Lung microvascular endothelial cell (primary cell): ENCODE data around the gene CLCNKA. TPM values are rescaled to one million over a fixed set of nuclear protein-coding genes. Genes with fewer than 3 reads are reported as not detected.
"Not testable (repeated sequence)": the region's sequence is repeated elsewhere in the genome, so short reads cannot be mapped to it uniquely, and the experiment has no call there.

Source experiments
- DNase-seq, 2 donors: peaks; one replicate each; pipeline versions ENCODE4 v3.0.0 to v3.0.0-alpha.2; 2010; ENCODE audit warnings: low read depth in 2 of 2
- total RNA-seq: library from RNA; depleted of rRNA; stranded (reverse); fragments of >200 nt; gene quantifications from 2 replicates; pipeline ENCODE4 v1.2.1, GENCODE V29; 2014

The CLCNKA gene
- not detected in 2 replicates for total RNA-seq

- no peak for DNase-seq
These were observed at the start of gene CLCNKA for GRCh38 chr1:16021681-16022080. Gene CLCNKA (plus strand): TSS chr1:16022036. CDS start chr1:16022620, 584 bp downstream.

- no peak for DNase-seq
These were observed 49.4 kb upstream of the CLCNKA start for GRCh38 chr1:15972409-15972808.

GRCh38 chr1:15973772-15974171 is 48.1 kb upstream of the CLCNKA start:
- no peak for DNase-seq

DNA sequence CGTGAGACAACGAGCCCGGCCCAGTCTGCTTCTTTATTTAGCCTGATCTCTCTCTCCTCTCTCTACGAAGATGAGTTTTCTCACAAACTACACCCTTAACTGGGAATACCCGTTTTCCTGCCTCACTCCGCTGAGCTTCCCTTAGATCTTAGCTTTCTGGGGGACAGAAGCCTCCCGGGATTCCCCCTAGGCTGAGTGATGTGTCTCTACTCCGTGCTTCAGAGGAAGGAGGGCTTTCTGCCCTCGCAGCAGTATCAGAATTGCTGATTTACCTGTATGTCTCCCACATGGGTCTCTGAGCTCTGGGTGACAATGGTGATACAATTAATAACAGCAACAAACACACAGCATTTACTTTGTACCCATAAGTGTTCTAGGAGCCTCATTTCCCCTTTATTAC is 47.0 kb upstream of the CLCNKA start:
- DNase-seq, result peak in 1 of 2 donors; percentile 14

- peak; percentile 70 to 81 for DNase-seq
These were observed 46.5 kb upstream of the CLCNKA start for GRCh38 chr1:15975358-15975804.

DNA sequence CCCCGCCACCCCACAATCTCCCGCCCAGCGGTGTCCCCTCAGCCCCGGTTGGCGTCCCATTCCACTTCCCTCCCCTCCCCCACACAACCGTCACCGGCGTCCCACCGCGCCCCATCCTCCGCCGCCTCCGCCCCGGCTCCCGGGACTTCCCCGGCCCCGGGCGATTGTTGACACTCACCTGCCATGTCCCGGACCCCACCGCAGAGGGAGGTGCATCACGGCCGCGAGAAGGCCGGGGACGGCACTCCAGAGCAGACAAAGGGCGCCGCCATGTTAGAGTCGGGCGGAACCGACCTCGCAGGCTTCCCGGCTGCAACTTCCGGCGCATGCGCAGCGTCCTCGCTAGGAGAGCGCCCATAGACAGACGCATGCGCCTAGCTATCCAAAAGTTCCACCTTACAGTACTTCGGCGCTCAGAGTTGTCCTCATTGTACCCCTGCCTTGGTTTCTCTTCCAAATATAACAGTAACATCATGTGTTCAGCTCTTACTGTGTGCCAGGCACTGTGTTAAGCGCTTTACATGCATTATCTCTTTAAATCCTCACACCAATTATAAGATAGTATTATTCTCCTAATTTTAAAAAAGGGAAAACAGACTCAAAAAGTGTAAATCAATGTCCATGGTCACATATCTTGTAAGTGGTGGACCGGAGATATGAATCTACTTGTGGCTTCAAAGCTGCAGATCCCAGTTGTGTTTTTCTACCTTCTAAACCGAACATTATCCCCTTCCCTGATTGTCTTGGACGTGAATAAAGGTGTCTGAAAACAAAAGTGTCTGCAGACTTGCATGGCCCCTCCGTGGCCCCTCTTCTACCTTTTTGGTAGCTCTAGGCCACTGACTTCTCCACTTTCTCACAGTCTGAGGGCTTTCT is 45.8 kb upstream of the CLCNKA start, which contains the start of gene ZBTB17:
ZBTB17 (minus strand) TSS at position 297 of the 876 bp plus-strand sequence. CDS start 27,606 bp downstream, outside the sequence.
- DNase-seq, result peak; percentile 94 to 96

DNA sequence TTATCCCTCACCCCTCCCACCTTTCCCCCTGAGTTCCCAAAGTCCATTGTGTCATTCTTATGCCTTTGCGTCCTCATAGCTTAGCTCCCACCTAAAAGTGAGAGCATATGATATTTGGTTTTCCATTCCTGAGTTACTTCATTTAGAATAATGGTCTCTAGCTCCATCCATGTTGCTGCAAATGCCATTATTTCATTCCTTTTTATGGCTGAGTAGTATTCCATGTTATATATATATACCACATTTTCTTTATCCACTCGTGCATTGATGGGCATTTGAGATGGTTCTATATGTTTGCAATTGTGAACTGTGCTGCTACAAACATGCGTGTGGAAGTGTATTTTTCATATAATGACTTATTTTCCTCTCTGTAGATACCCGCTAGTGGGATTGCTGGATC is 43.9 kb upstream of the CLCNKA start:
- not testable (repeated sequence) for DNase-seq

DNA sequence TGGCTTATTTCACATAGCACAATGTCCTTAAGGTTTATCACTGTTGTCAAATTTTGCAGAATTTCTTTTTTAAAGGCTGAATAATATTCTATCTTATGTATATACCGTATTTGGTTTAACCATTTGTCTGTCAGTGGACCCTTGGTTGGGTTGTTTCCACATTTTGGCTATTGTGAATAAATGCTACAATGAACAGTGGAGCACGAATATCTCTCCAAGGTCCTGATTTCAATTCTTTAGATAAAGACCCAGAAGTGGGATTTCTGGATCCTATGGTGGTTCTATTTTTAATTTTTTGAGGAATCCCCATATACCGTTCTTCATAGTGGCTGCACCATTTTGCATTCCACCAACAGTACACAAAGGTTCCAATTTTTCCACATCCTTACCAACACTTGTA is 40.2 kb upstream of the CLCNKA start:
- no peak for DNase-seq

DNA sequence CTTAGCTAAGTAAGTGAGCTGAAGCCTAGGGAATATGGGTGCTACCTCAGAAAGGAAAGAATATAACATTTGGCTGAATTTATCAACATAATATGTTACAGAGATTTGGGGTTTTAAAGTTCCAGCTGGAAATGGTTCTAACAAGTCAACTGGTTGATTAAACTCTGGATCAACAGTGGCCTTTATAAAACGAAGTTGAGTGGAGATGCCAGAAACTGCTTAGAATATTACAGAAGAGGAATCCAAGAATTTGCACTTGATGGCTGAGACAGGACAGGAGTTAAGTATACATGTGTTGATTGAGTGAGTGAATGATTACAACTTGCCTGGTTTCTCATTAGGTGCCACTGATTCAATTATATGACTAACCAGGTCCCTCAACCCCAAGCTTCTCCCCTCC is 38.6 kb upstream of the CLCNKA start:
- no peak for DNase-seq

DNA sequence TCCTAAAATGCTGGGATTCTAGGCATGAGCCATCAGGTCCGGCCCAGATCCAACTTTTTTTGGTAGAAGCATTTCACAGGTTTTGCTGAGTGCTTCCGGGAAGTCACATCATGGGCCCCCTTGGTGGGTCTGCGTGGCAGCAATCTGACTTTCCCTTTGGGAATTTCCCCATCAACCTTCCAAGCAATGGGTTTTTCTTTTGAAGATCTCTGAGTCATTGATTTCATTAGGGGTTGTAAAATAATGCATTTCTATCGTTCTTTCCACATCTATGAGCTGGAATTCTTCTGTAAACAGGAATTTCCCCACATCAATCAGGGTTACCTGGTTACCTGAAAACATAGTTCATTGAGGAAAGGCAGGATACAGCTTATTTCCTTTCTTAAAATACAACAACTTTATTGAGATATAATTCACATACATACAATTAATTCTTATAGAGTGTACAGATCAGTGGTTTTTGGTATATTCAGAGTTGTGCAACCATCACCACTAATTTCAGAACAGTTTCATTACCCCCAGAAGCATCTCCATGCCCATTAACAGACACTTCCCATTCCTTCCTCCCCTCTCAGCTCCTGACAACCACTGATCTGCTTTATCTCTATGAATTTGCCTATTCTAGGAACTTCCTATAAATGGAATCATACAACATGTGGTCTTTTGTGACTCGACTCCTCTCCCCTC is 36.1 kb upstream of the CLCNKA start:
- peak; percentile 41 to 45 for DNase-seq

DNA sequence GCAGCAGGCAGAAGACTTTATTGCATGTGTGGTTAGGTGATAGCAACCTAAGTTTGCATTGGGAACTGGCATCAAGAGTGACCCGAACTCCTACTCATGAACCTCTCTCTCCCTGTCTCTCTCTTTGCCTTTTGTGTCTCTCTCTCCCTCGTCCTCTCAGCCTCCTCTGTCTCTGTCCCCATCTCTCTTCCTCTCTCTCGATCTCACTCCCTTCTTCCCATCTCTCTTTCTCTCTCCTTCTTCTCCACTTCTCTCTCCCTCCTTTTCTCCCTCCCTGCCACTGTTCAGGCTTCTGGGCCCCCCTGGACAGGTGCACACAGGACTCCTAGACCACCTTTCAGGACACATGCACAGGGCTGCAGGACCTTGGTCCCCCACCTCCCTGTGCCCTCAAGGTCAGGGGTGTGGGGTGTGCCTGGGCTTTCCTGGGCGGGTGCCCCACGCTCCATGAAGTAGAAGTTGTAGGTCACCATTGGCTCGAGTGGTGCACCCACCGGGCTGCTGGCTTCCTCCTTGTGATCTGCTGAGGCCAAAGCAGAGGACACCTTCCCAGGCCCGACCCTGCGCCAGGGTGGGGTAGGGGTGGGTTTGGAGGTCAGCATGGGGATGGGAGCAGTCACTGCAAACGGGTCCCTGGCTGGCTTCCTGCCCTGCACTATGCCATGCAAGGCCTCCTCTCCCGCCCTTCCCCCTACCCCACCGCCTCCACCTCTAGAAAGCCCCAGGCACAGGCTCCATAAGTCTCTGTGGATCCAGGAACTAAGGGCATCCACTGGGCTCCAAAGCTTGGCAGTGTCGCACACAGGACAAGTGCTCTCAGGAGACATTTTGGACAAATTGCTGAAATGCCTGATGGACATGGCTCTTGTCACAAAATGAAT is 32.7 kb upstream of the CLCNKA start:
- DNase-seq, result no peak

- DNase-seq, result no peak
These were observed 32.1 kb upstream of the CLCNKA start for GRCh38 chr1:15989776-15990175.

- no peak for DNase-seq
These were observed 30.2 kb upstream of the CLCNKA start for GRCh38 chr1:15991427-15992186.

- no peak for DNase-seq
These were observed 29.7 kb upstream of the CLCNKA start for GRCh38 chr1:15992187-15992553.

DNA sequence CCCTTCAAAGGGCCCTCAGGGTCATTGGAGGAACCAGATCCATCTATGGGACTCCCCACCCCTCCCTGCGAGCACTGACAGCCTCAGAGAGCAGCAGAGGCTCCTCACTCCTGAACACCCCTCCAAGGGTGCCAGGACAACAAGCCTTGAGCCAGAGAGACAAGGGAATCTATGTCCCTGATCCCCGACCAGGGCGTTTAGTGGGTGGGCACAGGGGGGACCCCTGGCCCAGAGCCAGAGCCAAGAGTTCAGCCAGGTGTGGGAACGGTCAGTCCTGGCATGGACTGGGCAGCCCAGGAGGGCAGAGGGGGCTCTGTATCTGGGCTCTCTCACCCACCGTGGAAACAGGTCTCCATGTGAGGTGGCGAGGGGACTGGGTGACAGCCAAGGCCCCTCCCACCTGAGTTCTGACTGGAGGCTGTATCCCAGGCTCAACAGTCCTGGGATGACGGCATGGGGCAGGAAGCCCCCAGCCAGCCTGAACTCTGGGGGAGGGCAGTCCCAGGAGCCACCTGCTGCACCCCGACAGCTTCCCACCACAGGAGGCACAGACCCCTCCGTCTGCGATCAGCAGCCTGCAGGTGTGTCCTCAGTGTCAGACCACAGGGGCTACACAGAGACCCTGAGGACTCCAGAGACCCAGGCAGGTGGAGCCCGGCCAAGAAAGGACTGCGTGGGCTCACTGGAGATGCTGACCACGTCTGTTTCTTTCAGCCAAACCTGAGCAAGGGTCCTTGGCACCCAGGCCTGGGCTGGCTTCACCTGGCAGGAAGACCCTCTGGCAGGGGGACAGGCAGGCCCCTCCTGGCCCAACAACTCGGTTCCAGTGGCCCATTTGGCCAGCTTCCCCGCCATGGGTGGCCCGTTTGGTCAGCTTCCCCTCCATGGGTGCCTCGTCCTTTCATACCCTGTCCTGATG is 29.0 kb upstream of the CLCNKA start:
- no peak for DNase-seq

GRCh38 chr1:15993666-15994065 is 28.2 kb upstream of the CLCNKA start:
- DNase-seq, result no peak

- DNase-seq, result no peak
These were observed 27.8 kb upstream of the CLCNKA start for GRCh38 chr1:15994081-15994480.

GRCh38 chr1:15994590-15995351 is 27.1 kb upstream of the CLCNKA start:
- peak; percentile 77 to 88 for DNase-seq

GRCh38 chr1:15997076-15997585 is 24.7 kb upstream of the CLCNKA start:
- no peak for DNase-seq
